Measurements from ENCODE around the gene IREB2. TPM values are rescaled to one million over a fixed set of nuclear protein-coding genes. Genes with fewer than 3 reads are reported as not detected.
A peak's percentile ranks its signal among the peaks of the same experiment; 100 is the strongest.

The IREB2 gene
- total and polyA plus RNA-seq, 2 of the 13 experiments (the other 11 are each of a cell fraction or from before 2014, with no cell fraction given): 24.2 to 30.4 TPM

- TF ChIP-seq, protein P1, sequence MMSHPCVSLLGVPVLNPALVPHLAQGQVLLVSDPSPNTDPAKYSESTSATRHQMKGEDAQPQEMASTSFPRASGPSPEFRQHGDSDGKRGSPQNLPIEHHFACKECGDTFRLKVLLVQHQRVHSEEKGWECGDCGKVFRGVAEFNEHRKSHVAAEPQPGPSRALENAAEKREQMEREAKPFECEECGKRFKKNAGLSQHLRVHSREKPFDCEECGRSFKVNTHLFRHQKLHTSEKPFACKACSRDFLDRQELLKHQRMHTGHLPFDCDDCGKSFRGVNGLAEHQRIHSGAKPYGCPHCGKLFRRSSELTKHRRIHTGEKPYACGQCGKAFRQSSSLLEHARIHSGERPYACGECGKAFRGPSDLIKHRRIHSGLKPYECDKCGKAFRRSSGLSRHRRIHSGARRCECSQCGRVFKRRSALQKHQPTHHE (CRISPR knock-in tag; IDR thresholded peaks at IDR 0.05; ENCODE audit: borderline replicate concordance): no peak
- peak; percentile 39 for TF ChIP-seq CTCF (CRISPR knock-in tag; IDR thresholded peaks at IDR 0.05)
- 0 out of 2 replicates have a peak, but pooled peaks have one; percentile 8 for TF ChIP-seq ZNF232 (CRISPR knock-in tag; IDR thresholded peaks at IDR 0.05; ENCODE audit: borderline replicate concordance)
- TF ChIP-seq NCOR1 (IDR thresholded peaks at IDR 0.05; ENCODE audit: borderline replicate concordance, low read length): no peak
- no peak; the same call in 1 of the 2 replicates for TF ChIP-seq ZNF333 (CRISPR knock-in tag; IDR thresholded peaks at IDR 0.05; ENCODE audit: borderline replicate concordance)
- TF ChIP-seq ZNF3 (CRISPR knock-in tag; IDR thresholded peaks at IDR 0.05): 0 out of 2 replicates have a peak, but pooled peaks have one; percentile 10
- no peak for TF ChIP-seq ZNF317 (CRISPR knock-in tag; IDR thresholded peaks at IDR 0.05)
- TF ChIP-seq, protein P2, sequence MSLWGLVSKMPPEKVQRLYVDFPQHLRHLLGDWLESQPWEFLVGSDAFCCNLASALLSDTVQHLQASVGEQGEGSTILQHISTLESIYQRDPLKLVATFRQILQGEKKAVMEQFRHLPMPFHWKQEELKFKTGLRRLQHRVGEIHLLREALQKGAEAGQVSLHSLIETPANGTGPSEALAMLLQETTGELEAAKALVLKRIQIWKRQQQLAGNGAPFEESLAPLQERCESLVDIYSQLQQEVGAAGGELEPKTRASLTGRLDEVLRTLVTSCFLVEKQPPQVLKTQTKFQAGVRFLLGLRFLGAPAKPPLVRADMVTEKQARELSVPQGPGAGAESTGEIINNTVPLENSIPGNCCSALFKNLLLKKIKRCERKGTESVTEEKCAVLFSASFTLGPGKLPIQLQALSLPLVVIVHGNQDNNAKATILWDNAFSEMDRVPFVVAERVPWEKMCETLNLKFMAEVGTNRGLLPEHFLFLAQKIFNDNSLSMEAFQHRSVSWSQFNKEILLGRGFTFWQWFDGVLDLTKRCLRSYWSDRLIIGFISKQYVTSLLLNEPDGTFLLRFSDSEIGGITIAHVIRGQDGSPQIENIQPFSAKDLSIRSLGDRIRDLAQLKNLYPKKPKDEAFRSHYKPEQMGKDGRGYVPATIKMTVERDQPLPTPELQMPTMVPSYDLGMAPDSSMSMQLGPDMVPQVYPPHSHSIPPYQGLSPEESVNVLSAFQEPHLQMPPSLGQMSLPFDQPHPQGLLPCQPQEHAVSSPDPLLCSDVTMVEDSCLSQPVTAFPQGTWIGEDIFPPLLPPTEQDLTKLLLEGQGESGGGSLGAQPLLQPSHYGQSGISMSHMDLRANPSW (CRISPR knock-in tag; IDR thresholded peaks at IDR 0.05; ENCODE audit: borderline replicate concordance): 0 out of 2 replicates have a peak, but pooled peaks have one; percentile 15
- TF ChIP-seq, protein P3, sequence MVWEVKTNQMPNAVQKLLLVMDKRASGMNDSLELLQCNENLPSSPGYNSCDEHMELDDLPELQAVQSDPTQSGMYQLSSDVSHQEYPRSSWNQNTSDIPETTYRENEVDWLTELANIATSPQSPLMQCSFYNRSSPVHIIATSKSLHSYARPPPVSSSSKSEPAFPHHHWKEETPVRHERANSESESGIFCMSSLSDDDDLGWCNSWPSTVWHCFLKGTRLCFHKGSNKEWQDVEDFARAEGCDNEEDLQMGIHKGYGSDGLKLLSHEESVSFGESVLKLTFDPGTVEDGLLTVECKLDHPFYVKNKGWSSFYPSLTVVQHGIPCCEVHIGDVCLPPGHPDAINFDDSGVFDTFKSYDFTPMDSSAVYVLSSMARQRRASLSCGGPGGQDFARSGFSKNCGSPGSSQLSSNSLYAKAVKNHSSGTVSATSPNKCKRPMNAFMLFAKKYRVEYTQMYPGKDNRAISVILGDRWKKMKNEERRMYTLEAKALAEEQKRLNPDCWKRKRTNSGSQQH (CRISPR knock-in tag; IDR thresholded peaks at IDR 0.05; ENCODE audit: low read depth): peak; percentile 76
- TF ChIP-seq ARID2 (CRISPR knock-in tag; IDR thresholded peaks at IDR 0.05; ENCODE audit: borderline replicate concordance): no peak
- no peak for TF ChIP-seq THRA (CRISPR knock-in tag; IDR thresholded peaks at IDR 0.05; ENCODE audit: borderline replicate concordance)
- TF ChIP-seq NAIF1 (CRISPR knock-in tag; IDR thresholded peaks at IDR 0.05; ENCODE audit: borderline replicate concordance): 0 out of 2 replicates have a peak, but pooled peaks have one; percentile 6
- TF ChIP-seq ZNF709 (CRISPR knock-in tag; IDR thresholded peaks at IDR 0.05): 0 out of 2 replicates have a peak, but pooled peaks have one; percentile 13
- TF ChIP-seq MEIS2 (CRISPR knock-in tag; IDR thresholded peaks at IDR 0.05): peak; percentile 48; the same call in 1 of the 2 replicates
- peak; percentile 79; the same call in 1 of the 2 replicates for TF ChIP-seq ZNF839 (CRISPR knock-in tag; IDR thresholded peaks at IDR 0.05; ENCODE audit: borderline replicate concordance)
- no peak for TF ChIP-seq MAFF (IDR thresholded peaks at IDR 0.05; ENCODE audit: low read depth, low read length)
- TF ChIP-seq ZNF552 (CRISPR knock-in tag; IDR thresholded peaks at IDR 0.05; ENCODE audit: borderline replicate concordance): 0 out of 2 replicates have a peak, but pooled peaks have one; percentile 2
- 0 out of 2 replicates have a peak, but pooled peaks have one; percentile 4 for TF ChIP-seq ZBTB20 (CRISPR knock-in tag; IDR thresholded peaks at IDR 0.05; ENCODE audit: borderline replicate concordance, low read depth)
- 0 out of 2 replicates have a peak, but pooled peaks have one; percentile 27 for TF ChIP-seq ZNF615 (CRISPR knock-in tag; IDR thresholded peaks at IDR 0.05; ENCODE audit: borderline replicate concordance)
These were observed 736 bp downstream of the IREB2 start (continued) for GRCh38 chr15:78438619-78439285.

Measured in HepG2 (cell line).